Fibroblast of lung (primary cell): Measurements from ENCODE around the gene SCAF4.

ENCODE experiments used
- EZH2 ChIP-seq: IDR thresholded peaks from 2 replicates; pipeline ENCODE4 v1.5.1; 2012; ENCODE audit warnings: low read length, control low read depth, mild to moderate bottlenecking; ENCODE audit errors: missing control alignments
- TF ChIP-seq, protein P1 (sequence below), 2 donors: IDR thresholded peaks in 1 of 2; conservative IDR thresholded peaks in 1 of 2; 1 replicate in 1 of 2; 2 replicates in 1 of 2; pipeline ENCODE4 v1.5.1; 2011 to 2012; ENCODE audit warnings: low read length in 2 of 2, control low read depth in 1 of 2, inconsistent platforms in 1 of 2, low read depth in 1 of 2, mild to moderate bottlenecking in 1 of 2

DNA sequence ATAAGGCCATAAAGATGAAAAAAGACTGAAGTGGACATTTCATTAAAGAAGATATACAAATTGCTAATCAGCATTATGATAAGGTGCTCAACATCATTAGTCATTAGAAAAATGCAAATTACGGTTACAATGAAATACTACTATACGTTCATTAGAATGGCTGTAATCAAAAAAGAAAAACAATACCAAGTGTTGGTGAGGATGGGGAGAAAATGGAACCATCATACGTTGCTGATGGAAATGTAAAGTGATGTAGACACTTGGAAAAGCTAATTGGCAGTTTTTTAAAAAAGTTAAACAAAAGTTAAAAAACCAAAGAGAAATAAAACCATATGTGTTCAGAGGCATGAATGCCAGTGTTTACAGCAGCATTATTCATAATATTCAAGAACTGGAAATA, 81.0 kb downstream of the SCAF4 start:
- TF ChIP-seq, protein P1, sequence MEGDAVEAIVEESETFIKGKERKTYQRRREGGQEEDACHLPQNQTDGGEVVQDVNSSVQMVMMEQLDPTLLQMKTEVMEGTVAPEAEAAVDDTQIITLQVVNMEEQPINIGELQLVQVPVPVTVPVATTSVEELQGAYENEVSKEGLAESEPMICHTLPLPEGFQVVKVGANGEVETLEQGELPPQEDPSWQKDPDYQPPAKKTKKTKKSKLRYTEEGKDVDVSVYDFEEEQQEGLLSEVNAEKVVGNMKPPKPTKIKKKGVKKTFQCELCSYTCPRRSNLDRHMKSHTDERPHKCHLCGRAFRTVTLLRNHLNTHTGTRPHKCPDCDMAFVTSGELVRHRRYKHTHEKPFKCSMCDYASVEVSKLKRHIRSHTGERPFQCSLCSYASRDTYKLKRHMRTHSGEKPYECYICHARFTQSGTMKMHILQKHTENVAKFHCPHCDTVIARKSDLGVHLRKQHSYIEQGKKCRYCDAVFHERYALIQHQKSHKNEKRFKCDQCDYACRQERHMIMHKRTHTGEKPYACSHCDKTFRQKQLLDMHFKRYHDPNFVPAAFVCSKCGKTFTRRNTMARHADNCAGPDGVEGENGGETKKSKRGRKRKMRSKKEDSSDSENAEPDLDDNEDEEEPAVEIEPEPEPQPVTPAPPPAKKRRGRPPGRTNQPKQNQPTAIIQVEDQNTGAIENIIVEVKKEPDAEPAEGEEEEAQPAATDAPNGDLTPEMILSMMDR (conservative IDR thresholded peaks at IDR 0.05 in 1 of 2, IDR thresholded peaks at IDR 0.05 in 1 of 2; ENCODE audit: low read depth in 1 of 2, low read length in 2 of 2) = no peak
- TF ChIP-seq EZH2 = no peak
